Motor neuron (in vitro differentiated cells): Measurements from ENCODE around the gene RNF220. TPM values are rescaled to one million over a fixed set of nuclear protein-coding genes. Genes with fewer than 3 reads are reported as not detected.
"Not testable (repeated sequence)": the region's sequence is repeated elsewhere in the genome, so short reads cannot be mapped to it uniquely, and the experiment has no call there.

Experiments
- ATAC-seq, 8 experiments: fragments of 200-7000 bp; cut with Tn5 transposase; replicated peaks in 6 of 8; 2 replicates each; pipeline ENCODE4 v1.8.0; 2021; ENCODE audit warnings: mild to moderate bottlenecking in 8 of 8, moderate library complexity in 8 of 8
- H3K27ac ChIP-seq, 2 donors: fragments of 250-450 bp; sonication (Bioruptor Pico); 2 replicates each; pipeline ENCODE4 v1.9.0; 2021; ENCODE audit warnings: antibody characterized with exemption in 2 of 2, mild to moderate bottlenecking in 2 of 2, moderate library complexity in 1 of 2
- H3K4me1 ChIP-seq, 2 donors: fragments of 250-450 bp; sonication (Bioruptor Pico); replicated peaks in 1 of 2; 2 replicates each; pipeline ENCODE4 v1.6.1; 2021; ENCODE audit warnings: antibody characterized with exemption in 2 of 2, mild to moderate bottlenecking in 2 of 2, moderate library complexity in 1 of 2
- H3K4me3 ChIP-seq, 5 donors: fragments of 250-450 bp; sonication (Bioruptor Pico); 2 replicates each; pipeline ENCODE4 v1.9.0; 2021; ENCODE audit warnings: antibody characterized with exemption in 5 of 5, mild to moderate bottlenecking in 5 of 5, moderate library complexity in 4 of 5
- WGBS, 10 experiments: fragments of 450-650 bp; shearing (Covaris generic); methylation state at CpG; one replicate each; pipeline ENCODE4 v1.0.0; 2022; 5-methylcytosine and 5-hydroxymethylcytosine counted together
- in situ Hi-C, 9 experiments: fragments of 400-800 bp; cut with MboI; loops; one replicate each; pipeline ENCODE4 v1.15.0; 2021; ENCODE audit warnings: low sequenced_read_pairs in 9 of 9, low pct_unique_long_range_greater_than_20kb in 2 of 9; ENCODE audit not compliant: unreplicated experiment in 9 of 9
- total RNA-seq, 8 experiments: library from RNA; unstranded; fragments of 300-600 nt; gene quantifications; 2 replicates each; pipeline versions ENCODE4 v1.2.3 to v1.2.4, GENCODE V29; 2022

The RNF220 gene
- total RNA-seq, 8 experiments from 2014 or later = 47.3 to 134 (median 92.0) TPM

DNA sequence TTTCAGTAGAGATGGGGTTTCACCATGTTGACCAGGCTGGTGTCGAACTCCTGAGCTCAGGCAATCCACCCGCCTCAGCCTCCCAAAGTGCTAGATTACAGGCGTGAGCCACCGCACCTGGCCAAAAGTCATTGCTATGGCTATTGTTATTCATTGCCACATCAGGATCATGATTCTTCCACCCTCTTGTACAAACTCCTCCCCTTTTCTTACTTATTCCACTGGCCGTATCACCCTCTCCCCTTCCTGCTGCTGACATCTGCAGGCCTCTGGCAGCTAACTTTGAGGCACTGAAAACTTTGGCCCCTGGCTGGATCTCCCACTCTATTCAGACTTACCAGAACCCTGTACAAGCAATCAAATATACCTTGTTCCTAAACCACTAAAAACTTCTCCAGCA, 258.4 kb downstream of the RNF220 start:
- no peak for ATAC-seq
- 67 to 94% (median 88%) methylated on average over 1 to 5 of the region's 5 CpGs; no CpG with 5 or more reads in 4 of the 10 experiments for WGBS, 10 experiments
- in situ Hi-C loops = loop anchor here in 3 of 9 experiments (25.0 kb wide), 1 partner anchor 651 kb away; no protein-coding TSS in a partner anchor

DNA sequence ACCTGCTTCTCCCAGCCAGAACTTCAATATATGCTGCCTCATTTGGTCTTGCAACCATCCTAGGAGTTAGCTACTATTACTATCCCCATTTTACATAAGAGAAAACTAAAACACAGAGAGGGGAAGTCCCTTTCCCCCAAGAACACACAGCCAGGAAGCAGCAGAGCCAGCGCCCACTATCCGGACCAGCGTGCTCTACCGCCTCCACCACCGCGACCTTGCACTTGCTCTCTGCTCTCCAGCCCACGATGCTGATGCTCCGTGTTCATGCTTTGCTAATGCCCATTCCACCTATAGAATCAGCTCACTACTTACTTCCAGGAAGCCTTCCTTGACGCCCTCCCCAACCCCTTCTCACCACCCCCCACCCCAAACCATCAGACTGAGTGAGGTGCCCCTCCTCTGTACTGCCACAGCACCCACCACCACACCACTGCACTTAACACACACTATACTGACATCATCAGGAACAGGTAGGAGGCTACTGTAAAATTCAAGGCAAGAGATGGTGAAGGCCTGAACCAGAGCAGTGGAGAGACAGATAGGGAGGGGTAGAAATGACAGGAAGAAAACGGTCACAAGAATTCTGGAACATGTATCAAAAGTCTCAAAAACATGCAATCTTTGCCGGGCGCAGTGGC, 259.8 kb downstream of the RNF220 start:
- no peak overlapping the region for H3K27ac ChIP-seq
- WGBS, 10 experiments = 93 to 100% (median 100%) methylated on average over 1 to 12 of the region's 12 CpGs; no CpG with 5 or more reads in 2 of the 10 experiments
- no peak overlapping the region for H3K4me3 ChIP-seq
- in situ Hi-C loops = loop anchor here in 3 of 9 experiments (25.0 kb wide), 1 partner anchor 653 kb away; no protein-coding TSS in a partner anchor
- ATAC-seq = no peak
- H3K4me1 ChIP-seq = peaks cover 16 to 17% of the 10 kb centered on the region in 2 donors

More for the DNA sequence above, 258.4 kb downstream of the RNF220 start:
- H3K4me1 ChIP-seq = peaks cover 16 to 17% of the 10 kb centered on the region in 2 donors
- no peak overlapping the region for H3K27ac ChIP-seq
- H3K4me3 ChIP-seq = no peak overlapping the region

DNA sequence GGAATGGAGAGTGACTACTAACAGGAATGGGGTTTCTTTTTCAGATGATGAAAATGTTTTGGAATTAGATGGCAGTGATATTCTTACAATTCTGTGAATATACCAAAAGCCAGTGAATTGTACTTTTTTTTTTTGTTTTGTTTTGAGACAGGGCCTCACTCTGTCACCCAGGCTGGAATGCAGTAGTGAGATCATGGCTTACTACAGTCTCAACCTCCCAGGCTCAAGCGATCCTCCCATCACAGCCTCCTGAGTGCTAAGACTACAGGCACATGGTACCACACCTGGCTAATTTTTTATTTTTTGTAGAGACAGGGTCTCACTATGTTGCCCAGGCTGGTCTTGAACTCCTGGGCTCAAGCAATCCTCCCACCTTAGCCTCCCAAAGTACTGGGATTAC, 261.7 kb downstream of the RNF220 start:
- 67 to 100% (median 100%) methylated on average over 1 of the region's 1 CpG; no CpG with 5 or more reads in 2 of the 10 experiments for WGBS, 10 experiments
- H3K4me3 ChIP-seq, H3K27ac ChIP-seq, ATAC-seq: not testable (repeated sequence)
- H3K4me1 ChIP-seq = peaks cover 10 to 13% of the 10 kb centered on the region in 2 donors
- in situ Hi-C loops = loop anchor here in 3 of 9 experiments (25.0 kb wide), 1 partner anchor 654 kb away; no protein-coding TSS in a partner anchor

DNA sequence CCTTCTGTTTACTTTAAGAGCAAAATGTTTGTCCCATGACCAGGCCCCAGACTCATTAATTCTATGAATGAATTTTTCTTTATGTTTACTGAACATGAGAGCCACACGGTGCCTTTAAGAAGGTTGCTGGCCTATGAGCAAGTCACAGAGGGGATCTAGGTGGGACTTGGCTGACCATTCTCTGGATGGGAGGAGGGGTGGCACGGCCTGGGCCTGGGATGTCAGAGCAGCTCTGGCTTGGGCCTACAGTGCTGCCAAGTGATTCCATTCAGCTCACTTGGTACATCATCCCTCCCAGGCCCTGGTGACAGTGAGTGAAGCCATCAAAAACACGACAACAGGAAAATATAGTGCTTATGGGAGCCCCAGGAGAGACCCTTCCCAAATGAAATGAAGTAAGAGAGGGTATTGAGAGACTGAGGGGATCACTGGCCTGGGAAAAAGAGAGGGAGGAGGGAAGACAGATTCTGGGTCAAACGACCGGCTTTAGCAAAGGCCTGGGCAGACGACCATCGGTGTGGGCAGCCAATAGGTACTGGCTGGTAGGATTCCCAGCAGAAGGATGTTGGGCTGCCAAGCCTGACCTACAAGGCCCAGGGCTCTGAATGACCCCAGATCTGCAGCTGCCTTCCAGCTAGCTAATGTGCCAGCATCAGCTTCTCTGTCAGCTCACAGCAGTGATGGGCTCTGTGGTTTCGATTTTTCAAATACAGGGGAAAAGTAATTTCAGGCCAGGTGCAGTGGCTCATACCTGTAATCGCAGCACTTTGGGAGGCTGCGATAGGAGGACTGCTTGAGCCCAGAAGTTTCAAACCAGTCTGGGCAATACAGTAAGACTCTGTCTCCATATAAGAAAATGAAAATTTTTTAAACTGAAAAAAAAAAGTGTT, 265.9 kb downstream of the RNF220 start:
- in situ Hi-C loops = loop anchor here in 3 of 9 experiments (25.0 kb wide), 1 partner anchor 659 kb away; no protein-coding TSS in a partner anchor
- no peak for ATAC-seq
- Histone ChIP-seq H3K27ac (no peak overlapping the region), H3K4me1 (peaks cover 12 to 23% of the 10 kb centered on the region in 2 donors), H3K4me3 (no peak overlapping the region)
- 86 to 96% (median 91%) methylated on average over 2 to 10 of the region's 10 CpGs; no CpG with 5 or more reads in 2 of the 10 experiments for WGBS, 10 experiments

DNA sequence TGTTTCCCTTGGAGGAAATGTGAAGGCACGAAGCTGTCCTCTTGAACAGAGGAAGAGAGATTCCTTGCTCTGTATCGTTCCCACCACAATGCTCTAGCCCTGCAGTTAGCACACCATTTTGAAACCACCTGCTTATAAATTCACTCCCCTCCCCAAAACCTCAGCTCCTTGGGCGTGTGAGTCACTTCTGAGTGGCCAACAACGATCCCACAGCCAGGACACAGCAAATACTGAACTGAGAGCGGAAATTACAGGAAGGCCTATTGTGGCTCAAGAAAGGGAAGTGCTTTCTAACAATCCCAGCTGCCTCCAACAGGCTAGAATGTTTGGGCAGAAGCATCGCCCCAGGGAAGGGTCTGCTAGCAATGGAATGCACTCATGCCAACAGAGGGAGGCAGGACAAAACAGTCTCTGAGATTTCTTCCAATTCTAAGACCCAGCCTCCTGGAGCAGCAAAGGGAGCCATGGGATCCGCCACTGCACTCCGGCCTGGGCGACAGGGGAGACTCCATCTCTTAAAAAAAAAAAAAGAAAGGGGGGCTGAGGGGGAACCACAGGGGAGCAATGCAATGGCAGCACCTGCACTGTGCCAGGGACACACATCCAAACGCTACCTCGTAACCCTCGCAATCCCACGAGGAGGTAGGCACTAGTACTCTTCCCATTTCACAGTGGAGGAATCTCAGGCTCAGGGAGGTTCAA, 267.4 kb downstream of the RNF220 start:
- 24 to 87% (median 81%) methylated on average over 2 to 13 of the region's 13 CpGs; no CpG with 5 or more reads in 2 of the 10 experiments for WGBS, 10 experiments
- ATAC-seq = no peak
- peaks cover 18 to 26% of the 10 kb centered on the region in 2 donors for H3K4me1 ChIP-seq
- in situ Hi-C loops = loop anchor here in 3 of 9 experiments (25.0 kb wide), 1 partner anchor 660 kb away; no protein-coding TSS in a partner anchor
- H3K4me3 ChIP-seq = no peak overlapping the region
- H3K27ac ChIP-seq = no peak overlapping the region

DNA sequence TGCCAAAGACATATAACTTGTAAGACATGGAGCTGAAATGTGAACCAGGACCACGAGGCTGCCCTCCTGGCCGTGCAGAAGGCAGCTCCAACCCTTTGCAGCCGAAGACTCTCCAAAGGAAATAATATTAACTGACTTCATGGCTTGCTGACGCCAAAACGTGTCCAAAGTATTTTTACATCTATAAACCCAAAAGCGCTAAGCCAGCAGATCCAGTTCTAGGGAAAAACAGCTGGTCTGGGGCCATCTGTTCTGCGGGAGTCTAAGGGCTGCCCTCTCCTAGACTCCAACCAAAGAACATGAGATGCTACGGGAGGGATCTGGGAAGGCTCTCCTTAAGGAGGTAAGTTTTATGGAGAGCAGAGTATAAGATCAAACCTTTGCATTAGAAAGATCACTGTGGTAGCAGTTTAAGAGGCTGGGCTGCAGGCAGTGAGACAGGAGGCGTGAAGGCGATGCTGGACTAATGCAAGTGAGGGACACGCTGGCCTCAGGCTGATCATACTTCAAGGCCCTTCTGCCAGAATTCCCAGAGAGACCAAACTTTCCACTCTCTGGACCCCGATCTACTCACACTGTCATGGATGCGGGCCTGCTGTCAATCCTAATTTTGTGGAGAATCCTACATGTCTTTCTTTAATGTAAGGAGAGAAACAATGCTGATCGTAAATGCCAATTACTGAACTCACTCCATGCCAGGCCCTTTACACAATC, 268.1 kb downstream of the RNF220 start:
- Histone ChIP-seq H3K4me3 (peak overlapping the region; percentile 61 to 92 (median 67)), H3K4me1 (peaks cover 18 to 26% of the 10 kb centered on the region in 2 donors), H3K27ac (peak overlapping the region; percentile 83)
- in situ Hi-C loops = loop anchor here in 3 of 9 experiments (25.0 kb wide), 1 partner anchor 661 kb away; no protein-coding TSS in a partner anchor
- ATAC-seq = no peak
- 60 to 100% (median 83%) methylated on average over 1 to 14 of the region's 14 CpGs for WGBS, 10 experiments

DNA sequence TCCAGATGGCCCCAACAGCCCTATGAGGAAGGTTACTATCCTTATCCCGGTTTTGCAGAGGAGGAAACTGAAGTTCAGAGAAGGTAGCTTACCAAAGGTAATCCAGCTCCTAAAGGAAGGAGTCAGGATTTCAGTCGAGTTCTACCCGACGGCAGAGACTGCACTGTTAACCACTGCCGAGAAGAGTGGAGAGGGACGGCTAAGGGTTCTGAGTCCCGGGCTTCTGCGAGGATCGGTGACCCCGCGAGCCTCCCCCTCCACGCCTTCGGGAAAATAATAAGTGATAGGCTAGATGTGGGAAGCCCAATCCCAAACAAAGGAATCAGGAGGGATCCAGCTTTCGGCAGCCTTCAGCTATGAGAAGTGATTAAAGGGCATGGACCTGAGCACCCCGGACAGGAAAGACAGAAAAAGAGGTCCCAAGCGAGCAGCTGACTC, 268.6 kb downstream of the RNF220 start:
- Histone ChIP-seq H3K27ac (peak overlapping the region; percentile 83), H3K4me3 (peak overlapping the region; percentile 61 to 92 (median 67)), H3K4me1 (peaks cover 24 to 26% of the 10 kb centered on the region in 2 donors)
- WGBS, 10 experiments = 0 to 10% (median 3%) methylated on average over 3 to 10 of the region's 16 CpGs; no CpG with 5 or more reads in 3 of the 10 experiments
- peak; percentile 2 to 10 (median 5) for ATAC-seq
- in situ Hi-C loops = loop anchor here in 3 of 9 experiments (25.0 kb wide), 1 partner anchor 661 kb away; no protein-coding TSS in a partner anchor

DNA sequence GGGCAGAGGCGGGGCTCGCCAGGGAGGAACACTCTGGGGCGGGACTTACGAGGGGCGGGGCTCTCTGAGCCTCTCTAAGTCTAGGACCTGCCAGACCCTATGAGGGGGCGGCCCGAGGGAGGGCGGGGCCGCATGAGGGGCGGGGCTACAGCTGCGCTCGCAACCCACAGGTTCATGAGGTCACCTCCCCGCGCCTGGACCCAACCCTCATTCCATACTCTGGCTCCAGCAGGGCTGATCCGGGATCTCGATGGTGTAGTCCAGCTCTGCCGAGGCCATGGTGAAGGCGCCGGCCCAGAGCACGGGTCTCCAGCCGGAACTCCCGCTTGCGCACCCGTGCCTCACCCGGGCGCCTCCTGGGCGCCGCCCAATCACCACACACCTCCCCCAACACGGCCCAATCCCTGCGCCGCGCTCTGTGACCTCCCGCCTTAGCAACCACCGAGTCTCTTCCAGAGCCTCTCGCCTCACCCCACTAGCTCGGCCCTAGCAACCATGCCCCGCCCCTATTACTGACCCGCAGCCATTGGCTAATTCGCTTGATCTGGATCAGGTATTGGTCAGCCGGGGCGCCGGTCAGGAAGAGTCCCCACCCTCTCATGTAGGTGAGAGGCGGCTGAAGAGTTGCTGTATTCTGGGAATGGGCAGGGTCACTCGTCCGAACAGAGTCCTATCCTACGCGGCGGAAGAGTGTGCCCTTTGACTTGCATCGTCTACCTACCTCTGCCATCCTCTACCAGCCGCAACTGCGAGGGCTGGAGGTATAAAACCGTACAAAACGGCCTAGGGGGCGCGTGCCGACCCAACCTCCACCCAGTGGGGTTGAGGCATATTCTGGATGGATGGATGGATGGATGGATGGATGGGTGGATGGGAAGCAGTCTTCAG, 269.3 kb downstream of the RNF220 start, which contains the start of the genes ARMH1 and TMEM53:
Gene ARMH1, plus strand, starts transcription at position 602 of the 888 bp plus-strand sequence. CDS start 14,984 bp downstream, outside the sequence.
Gene TMEM53, minus strand, starts transcription at position 369 of the 888 bp plus-strand sequence. Its CDS starts 90 bp downstream, at position 279.
- 0 to 20% (median 0%) methylated on average over 1 to 17 of the region's 56 CpGs; no CpG with 5 or more reads in 5 of the 10 experiments for WGBS, 10 experiments
- Histone ChIP-seq H3K4me3 (peak within 1 kb of the TSS; percentile 61 to 92 (median 67)), H3K4me1 (peaks cover 26 to 29% of the 10 kb centered on the region in 2 donors), H3K27ac (peak within 1 kb of the TSS; percentile 83)
- ATAC-seq = peak; percentile 87 to 94 (median 93)
- in situ Hi-C loops = loop anchor here in 3 of 9 experiments (25.0 kb wide), 1 partner anchor 662 kb away; no protein-coding TSS in a partner anchor

DNA sequence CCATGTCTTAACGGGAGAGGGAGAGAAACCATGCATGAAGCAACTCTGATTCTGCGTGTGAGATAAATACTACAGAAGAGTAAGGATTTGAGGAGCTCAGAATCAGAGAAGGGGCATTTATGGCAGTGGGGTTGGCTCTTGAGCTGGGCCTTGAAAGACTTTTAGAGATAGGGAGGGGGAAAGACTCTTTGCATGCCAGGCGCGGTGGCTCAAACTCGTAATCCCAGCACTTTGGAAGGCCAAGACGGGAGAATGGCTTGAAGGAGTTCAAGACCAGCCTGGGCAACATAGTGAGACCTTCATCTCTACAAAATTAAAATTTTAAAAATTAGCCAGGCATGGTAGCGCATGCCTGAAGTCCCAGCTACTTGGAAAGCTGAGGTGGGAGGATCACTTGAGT, 270.1 kb downstream of the RNF220 start:
- no peak for ATAC-seq
- H3K27ac ChIP-seq = peak overlapping the region in 1 of 2 donors; percentile 56
- 65 to 100% (median 98%) methylated on average over 1 to 7 of the region's 7 CpGs; no CpG with 5 or more reads in 1 of the 10 experiments for WGBS, 10 experiments
- peak overlapping the region; percentile 61 to 92 (median 67) for H3K4me3 ChIP-seq
- in situ Hi-C loops = no loop called here
- H3K4me1 ChIP-seq = peaks cover 26 to 29% of the 10 kb centered on the region in 2 donors

DNA sequence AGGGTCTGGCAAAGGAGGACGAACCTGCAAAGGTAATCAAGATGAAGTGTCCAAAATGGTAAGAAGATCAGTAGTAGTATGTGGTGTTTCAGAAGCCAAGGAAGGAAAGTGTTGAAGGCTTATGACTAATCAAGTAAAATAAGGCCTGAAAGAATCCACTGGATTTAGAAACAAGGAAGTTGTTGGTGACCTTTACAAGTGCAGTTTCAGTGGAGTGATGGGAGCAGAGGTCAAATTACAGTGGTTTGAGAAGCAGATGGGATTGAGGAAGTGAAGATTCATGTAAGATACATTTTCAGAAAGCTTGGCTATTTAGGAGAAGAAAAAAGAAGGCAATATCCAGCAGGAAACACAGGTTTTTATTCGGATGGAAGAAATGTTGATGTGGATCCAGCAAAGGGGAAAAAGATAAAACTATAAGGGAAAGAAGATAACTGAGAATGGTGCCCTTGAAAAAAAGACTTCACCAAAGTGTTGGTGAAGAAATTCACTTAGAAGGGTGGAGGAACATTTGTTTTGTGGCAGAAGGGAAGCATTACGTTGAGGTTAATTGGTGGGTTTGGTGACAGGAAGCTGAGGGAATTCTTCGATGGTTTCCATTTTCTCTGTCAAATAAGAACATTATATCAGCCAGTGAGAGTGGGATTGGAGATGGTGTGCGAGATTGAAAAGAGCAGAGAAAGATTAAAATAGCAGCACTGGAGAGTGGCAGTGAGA, 271.6 kb downstream of the RNF220 start:
- in situ Hi-C loops = no loop called here
- 42 to 100% (median 85%) methylated on average over 2 to 5 of the region's 5 CpGs; no CpG with 5 or more reads in 1 of the 10 experiments for WGBS, 10 experiments
- no peak overlapping the region for H3K27ac ChIP-seq
- no peak overlapping the region for H3K4me3 ChIP-seq
- no peak for ATAC-seq
- H3K4me1 ChIP-seq = peaks cover 26 to 29% of the 10 kb centered on the region in 2 donors
